Left kidney (tissue), 8 donors: Measurements from ENCODE around the gene GLUD2. TPM values are rescaled to one million over a fixed set of nuclear protein-coding genes. Genes with fewer than 3 reads are reported as not detected.
A peak's percentile ranks its signal among the peaks of the same experiment; 100 is the strongest.
"Not testable (repeated sequence)": the region's sequence is repeated elsewhere in the genome, so short reads cannot be mapped to it uniquely, and the experiment has no call there.

ENCODE experiments used
- DNase-seq: peaks from one replicate; pipeline ENCODE4 v3.0.0-alpha.2; 2013
- long read RNA-seq, 8 donors: transcript quantifications; one replicate each; lab custom pipeline, GENCODE V29; 2026
- polyA plus RNA-seq: library from polyadenylated mRNA; unstranded; fragments of 120-200 nt; gene quantifications from one replicate; pipeline ENCODE4 v1.2.1, GENCODE V29; 2013; ENCODE audit not compliant: insufficient read length

GLUD2 gene
- polyA plus RNA-seq = 5.6 TPM
- long read RNA-seq, donor 1, transcript GLUD2-201 (1 exons, 2,493 nt) = major isoform, 7 of 7 reads
- long read RNA-seq, donor 1, partial matches to known transcripts = 0 of 7 reads
- long read RNA-seq, donor 1, other reads (novel, unspliced or antisense) = 0 of 7 reads
- long read RNA-seq, donor 2, partial matches to known transcripts = 0 of 1 reads
- long read RNA-seq, donor 2, other reads (novel, unspliced or antisense) = 0 of 1 reads
- long read RNA-seq, donor 3, partial matches to known transcripts = 0 of 4 reads
- long read RNA-seq, donor 3, other reads (novel, unspliced or antisense) = 0 of 4 reads
- long read RNA-seq, donor 4 = 0 reads
- long read RNA-seq, donor 5, partial matches to known transcripts = 0 of 3 reads
- long read RNA-seq, donor 5, other reads (novel, unspliced or antisense) = 0 of 3 reads
- long read RNA-seq, donor 6, partial matches to known transcripts = 0 of 4 reads
- long read RNA-seq, donor 6, other reads (novel, unspliced or antisense) = 0 of 4 reads
- long read RNA-seq, donor 7, partial matches to known transcripts = 0 of 3 reads
- long read RNA-seq, donor 7, other reads (novel, unspliced or antisense) = 0 of 3 reads
- long read RNA-seq, donor 8 = 0 reads

GRCh38 chrX:121047441-121048419 lies at the start of gene GLUD2:
TSS of gene GLUD2 (plus strand) at chrX:121047610. CDS start at chrX:121047685, 75 bp downstream.
- DNase-seq = peak; percentile 7

- DNase-seq = no peak
Observed at GRCh38 chrX:120999413-120999812, 48.0 kb upstream of the GLUD2 start.

GRCh38 chrX:121000589-121000988 lies 46.8 kb upstream of the GLUD2 start:
- no peak for DNase-seq

GRCh38 chrX:121008920-121009319 lies 38.5 kb upstream of the GLUD2 start:
- no peak for DNase-seq

GRCh38 chrX:121009764-121010163 lies 37.6 kb upstream of the GLUD2 start:
- DNase-seq = no peak

- no peak for DNase-seq
Observed at GRCh38 chrX:121010218-121010617, 37.2 kb upstream of the GLUD2 start.

- DNase-seq = no peak
Observed at GRCh38 chrX:121011254-121011653, 36.2 kb upstream of the GLUD2 start.

- DNase-seq = no peak
Observed at GRCh38 chrX:121013897-121014455, 33.4 kb upstream of the GLUD2 start.

- DNase-seq = no peak
Observed at GRCh38 chrX:121014826-121015225, 32.6 kb upstream of the GLUD2 start.

GRCh38 chrX:121028419-121028818 lies 19.0 kb upstream of the GLUD2 start:
- DNase-seq = no peak

GRCh38 chrX:121030083-121030482 lies 17.3 kb upstream of the GLUD2 start:
- no peak for DNase-seq

GRCh38 chrX:121032531-121032930 lies 14.9 kb upstream of the GLUD2 start:
- DNase-seq = no peak

- no peak for DNase-seq
Observed at GRCh38 chrX:121036137-121036536, 11.3 kb upstream of the GLUD2 start.

- DNase-seq = no peak
Observed at GRCh38 chrX:121036951-121037350, 10.5 kb upstream of the GLUD2 start.

GRCh38 chrX:121050781-121051180 lies 3.4 kb downstream of the GLUD2 start:
- DNase-seq = no peak

- no peak for DNase-seq
Observed at GRCh38 chrX:121052122-121052521, 4.7 kb downstream of the GLUD2 start.

- DNase-seq = no peak
Observed at GRCh38 chrX:121062289-121062688, 14.9 kb downstream of the GLUD2 start.

- DNase-seq = no peak
Observed at GRCh38 chrX:121064579-121064978, 17.2 kb downstream of the GLUD2 start.

- not testable (repeated sequence) for DNase-seq
Observed at GRCh38 chrX:121084247-121084646, 36.8 kb downstream of the GLUD2 start.

- no peak for DNase-seq
Observed at GRCh38 chrX:121084903-121085611, 37.6 kb downstream of the GLUD2 start.

GRCh38 chrX:121085612-121086010 lies 38.2 kb downstream of the GLUD2 start:
- no peak for DNase-seq
